ENCODE measurements around the gene MRAS. TPM values are rescaled to one million over a fixed set of nuclear protein-coding genes. Genes with fewer than 3 reads are reported as not detected.

Gene MRAS
- total RNA-seq, 1 experiment from 2014 or later: 13.2 TPM

DNA sequence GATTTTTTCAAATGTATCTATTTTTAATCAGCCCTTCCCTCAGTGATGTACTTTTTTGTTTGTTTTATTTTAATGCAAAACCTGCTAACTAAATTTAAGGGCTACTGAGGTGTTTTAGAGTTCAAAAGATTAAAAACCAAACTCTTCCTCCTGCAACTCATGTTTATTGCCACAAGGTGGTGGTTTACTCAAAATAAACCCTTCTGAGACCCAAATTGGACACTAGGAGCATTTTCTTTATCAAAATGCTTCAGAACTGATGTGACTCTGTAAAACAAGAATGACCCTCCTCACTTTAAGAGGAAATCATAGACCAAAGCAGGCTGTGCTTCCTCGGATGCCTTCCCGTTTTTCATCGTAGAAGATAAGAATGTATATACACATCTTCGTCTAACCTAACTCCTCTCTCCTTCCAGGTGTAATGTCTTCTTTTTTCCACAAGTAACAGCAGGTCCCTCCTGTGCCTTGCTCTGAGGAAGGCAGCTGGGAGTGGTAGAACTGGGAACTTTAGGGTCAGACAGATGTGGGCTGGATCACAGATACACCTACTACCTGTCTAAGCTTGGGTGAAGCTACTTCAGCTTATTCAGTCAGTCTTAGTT lies 15.8 kb upstream of the MRAS start:
- DNase-seq: no peak
- no peak overlapping the region for H3K4me3 Mint-ChIP-seq (ENCODE audit: low read depth, unreplicated experiment)
- BruUV-seq (replicated peaks): no TSS peak
- no peaks in the 10 kb centered on the region for H3K9me3 Mint-ChIP-seq (ENCODE audit: low read depth, unreplicated experiment)
- H3K27ac Mint-ChIP-seq (ENCODE audit: unreplicated experiment): no peak overlapping the region
- intact Hi-C loops (cut with micrococcal nuclease; ENCODE audit: unreplicated experiment): loop anchor here (1.0 to 10.0 kb wide), 7 partner anchors 16 to 590 kb away; partner anchors contain the start of genes CEP70 and MRAS
- CTCF ChIA-PET: interaction anchor here (0.5 to 0.7 kb wide), 3 partner anchors 112 to 361 kb away, joined by 3 to 4 read pairs (median 3); no protein-coding TSS in a partner anchor
- peaks cover 20% of the 10 kb centered on the region for H3K27me3 Mint-ChIP-seq (ENCODE audit: unreplicated experiment)
- H3K4me1 Mint-ChIP-seq (ENCODE audit: low read depth, unreplicated experiment): peaks cover 7% of the 10 kb centered on the region
- TF ChIP-seq, protein P1, sequence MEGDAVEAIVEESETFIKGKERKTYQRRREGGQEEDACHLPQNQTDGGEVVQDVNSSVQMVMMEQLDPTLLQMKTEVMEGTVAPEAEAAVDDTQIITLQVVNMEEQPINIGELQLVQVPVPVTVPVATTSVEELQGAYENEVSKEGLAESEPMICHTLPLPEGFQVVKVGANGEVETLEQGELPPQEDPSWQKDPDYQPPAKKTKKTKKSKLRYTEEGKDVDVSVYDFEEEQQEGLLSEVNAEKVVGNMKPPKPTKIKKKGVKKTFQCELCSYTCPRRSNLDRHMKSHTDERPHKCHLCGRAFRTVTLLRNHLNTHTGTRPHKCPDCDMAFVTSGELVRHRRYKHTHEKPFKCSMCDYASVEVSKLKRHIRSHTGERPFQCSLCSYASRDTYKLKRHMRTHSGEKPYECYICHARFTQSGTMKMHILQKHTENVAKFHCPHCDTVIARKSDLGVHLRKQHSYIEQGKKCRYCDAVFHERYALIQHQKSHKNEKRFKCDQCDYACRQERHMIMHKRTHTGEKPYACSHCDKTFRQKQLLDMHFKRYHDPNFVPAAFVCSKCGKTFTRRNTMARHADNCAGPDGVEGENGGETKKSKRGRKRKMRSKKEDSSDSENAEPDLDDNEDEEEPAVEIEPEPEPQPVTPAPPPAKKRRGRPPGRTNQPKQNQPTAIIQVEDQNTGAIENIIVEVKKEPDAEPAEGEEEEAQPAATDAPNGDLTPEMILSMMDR (IDR thresholded peaks at IDR 0.05; ENCODE audit: unreplicated experiment): peak; percentile 58
- peaks cover 12% of the 10 kb centered on the region for H3K36me3 Mint-ChIP-seq (ENCODE audit: insufficient read depth, unreplicated experiment)

GRCh38 chr3:138334608-138335007 lies 13.8 kb upstream of the MRAS start:
- intact Hi-C loops (cut with micrococcal nuclease; ENCODE audit: unreplicated experiment): loop anchor here (5.0 to 10.0 kb wide), 5 partner anchors 83 to 588 kb away; partner anchors contain the start of gene CEP70
- no TSS peak for BruUV-seq (replicated peaks)
- Mint-ChIP-seq H3K27me3 (ENCODE audit: unreplicated experiment) (peaks cover 29% of the 10 kb centered on the region), H3K4me3 (ENCODE audit: low read depth, unreplicated experiment) (no peak overlapping the region), H3K9me3 (ENCODE audit: low read depth, unreplicated experiment) (no peaks in the 10 kb centered on the region), H3K36me3 (ENCODE audit: insufficient read depth, unreplicated experiment) (peaks cover 6% of the 10 kb centered on the region), H3K4me1 (ENCODE audit: low read depth, unreplicated experiment) (peaks cover 7% of the 10 kb centered on the region), H3K27ac (ENCODE audit: unreplicated experiment) (no peak overlapping the region)
- DNase-seq: no peak
- TF ChIP-seq, protein P1 (IDR thresholded peaks at IDR 0.05; ENCODE audit: unreplicated experiment): no peak
- CTCF ChIA-PET: no interaction called here

DNA sequence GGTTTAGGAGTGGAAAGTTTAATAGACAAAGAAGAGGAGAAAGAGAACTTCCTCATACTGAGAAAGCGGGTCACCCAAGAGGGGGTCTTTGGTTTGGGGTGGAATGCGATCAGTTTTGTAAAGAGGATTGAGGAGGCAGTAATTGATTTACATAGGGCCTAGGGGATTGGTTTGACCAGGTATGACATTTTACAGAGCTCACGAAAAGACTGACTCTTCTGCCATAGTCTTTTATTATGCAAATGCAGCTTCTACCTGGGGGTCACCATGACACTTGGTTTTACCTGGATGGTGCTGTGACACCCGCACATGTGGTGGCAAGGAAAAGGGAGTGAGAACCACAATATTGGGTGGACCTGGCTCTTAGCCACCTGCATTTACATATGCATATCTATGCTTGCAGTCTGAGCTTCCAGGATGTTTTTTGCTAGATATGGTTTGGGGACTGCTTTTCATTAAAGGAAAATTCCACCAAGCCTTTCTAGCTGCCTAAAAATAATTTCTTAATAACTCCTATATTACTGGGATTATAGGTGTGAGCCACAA lies 11.9 kb upstream of the MRAS start:
- DNase-seq: no peak
- Mint-ChIP-seq H3K4me3 (ENCODE audit: low read depth, unreplicated experiment) (no peak overlapping the region), H3K27me3 (ENCODE audit: unreplicated experiment) (peaks cover 35% of the 10 kb centered on the region), H3K27ac (ENCODE audit: unreplicated experiment) (no peak overlapping the region), H3K9me3 (ENCODE audit: low read depth, unreplicated experiment) (no peaks in the 10 kb centered on the region), H3K36me3 (ENCODE audit: insufficient read depth, unreplicated experiment) (no peaks in the 10 kb centered on the region), H3K4me1 (ENCODE audit: low read depth, unreplicated experiment) (no peaks in the 10 kb centered on the region)
- CTCF ChIA-PET: interaction anchor here (0.6 to 0.7 kb wide), 2 partner anchors 100 to 247 kb away, joined by 5 to 8 read pairs; no protein-coding TSS in a partner anchor
- no TSS peak for BruUV-seq (replicated peaks)
- intact Hi-C loops (cut with micrococcal nuclease; ENCODE audit: unreplicated experiment): loop anchor here (10.0 kb wide), 1 partner anchor 358 kb away; no protein-coding TSS in a partner anchor
- TF ChIP-seq, protein P1 (IDR thresholded peaks at IDR 0.05; ENCODE audit: unreplicated experiment): no peak

DNA sequence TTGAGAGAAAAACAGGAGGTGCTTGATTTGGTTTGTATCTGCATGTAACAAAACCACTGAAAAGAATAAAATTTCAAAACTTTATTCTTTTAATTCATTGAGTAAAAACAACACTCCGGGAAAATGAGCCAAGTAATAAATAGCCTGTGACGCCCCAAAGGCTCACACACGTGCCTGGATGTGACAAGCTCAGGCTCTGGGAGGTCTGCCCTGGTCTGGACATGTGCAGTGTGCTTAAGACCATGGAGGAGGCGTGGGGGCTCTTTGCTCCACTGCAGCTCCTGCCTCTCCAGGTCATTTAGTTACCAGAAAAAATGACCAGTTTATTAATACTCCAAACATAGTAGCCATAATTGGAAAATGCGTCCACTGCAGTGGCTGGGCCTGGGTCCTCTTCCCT lies 10.1 kb upstream of the MRAS start:
- H3K4me3 Mint-ChIP-seq (ENCODE audit: low read depth, unreplicated experiment): no peak overlapping the region
- no TSS peak for BruUV-seq (replicated peaks)
- no peaks in the 10 kb centered on the region for H3K9me3 Mint-ChIP-seq (ENCODE audit: low read depth, unreplicated experiment)
- peaks cover 43% of the 10 kb centered on the region for H3K27me3 Mint-ChIP-seq (ENCODE audit: unreplicated experiment)
- CTCF ChIA-PET: interaction anchor here (1.1 kb wide), 1 partner anchor 8 kb away, joined by 3 read pairs; no protein-coding TSS in a partner anchor
- no peaks in the 10 kb centered on the region for H3K4me1 Mint-ChIP-seq (ENCODE audit: low read depth, unreplicated experiment)
- intact Hi-C loops (cut with micrococcal nuclease; ENCODE audit: unreplicated experiment): loop anchor here (10.0 kb wide), 1 partner anchor 357 kb away; no protein-coding TSS in a partner anchor
- DNase-seq: no peak
- H3K36me3 Mint-ChIP-seq (ENCODE audit: insufficient read depth, unreplicated experiment): no peaks in the 10 kb centered on the region
- TF ChIP-seq, protein P1 (IDR thresholded peaks at IDR 0.05; ENCODE audit: unreplicated experiment): no peak
- H3K27ac Mint-ChIP-seq (ENCODE audit: unreplicated experiment): no peak overlapping the region

All from Calu3 (cell line).